Smooth muscle cell of trachea (primary cell): ENCODE data around the gene APOL2. TPM values are rescaled to one million over a fixed set of nuclear protein-coding genes. Genes with fewer than 3 reads are reported as not detected.

Source experiments
- total RNA-seq: library from RNA; depleted of rRNA; stranded (reverse); fragments of >200 nt; gene quantifications from 2 replicates; pipeline ENCODE4 v1.2.1, GENCODE V29; 2014

The APOL2 gene
- total RNA-seq, result 45.4 and 59.2 TPM in 2 replicates

GRCh38 chr22:36239401-36240171, at the start of gene APOL2:
TSS of gene APOL2 (minus strand) at chr22:36239527. CDS start at chr22:36233162, 6,365 bp downstream.

GRCh38 chr22:36252754-36253522, 13.6 kb upstream of the APOL2 start, which contains the start of gene APOL1:
TSS of gene APOL1 (plus strand) at chr22:36253133. CDS start at chr22:36254956, 1,823 bp downstream.

GRCh38 chr22:36201630-36202319, 37.6 kb downstream of the APOL2 start, which contains the start of gene APOL4:
TSS of gene APOL4 (minus strand) at chr22:36201809. CDS start at chr22:36201734, 75 bp downstream.

Other genes with a start within 250 kb of the APOL2 start
- gene RBFOX2, start 210.7 kb downstream of the APOL2 start, total RNA-seq, result 218 and 231 TPM in 2 replicates
- 25.2 and 45.2 TPM in 2 replicates for gene APOL3, start 78.8 kb downstream of the APOL2 start, total RNA-seq
- 1.3 and 3.9 TPM in 2 replicates for gene APOL4, start 37.7 kb downstream of the APOL2 start, total RNA-seq
- gene APOL1, start 13.6 kb upstream of the APOL2 start, total RNA-seq, result 33.2 and 57.9 TPM in 2 replicates
- gene MYH9, start 148.4 kb upstream of the APOL2 start, total RNA-seq, result 342 and 487 TPM in 2 replicates
- 27.8 and 38.8 TPM in 2 replicates for gene TXN2, start 242.1 kb upstream of the APOL2 start, total RNA-seq